ENCODE data around the gene HHIPL1.
A peak's percentile ranks its signal among the peaks of the same experiment; 100 is the strongest.

Gene HHIPL1

GRCh38 chr14:99677231-99678140 is 32.6 kb downstream of the HHIPL1 start:
- DNase-seq: no peak

- no peak for DNase-seq
These were observed 33.3 kb downstream of the HHIPL1 start for GRCh38 chr14:99678198-99678597.

DNA sequence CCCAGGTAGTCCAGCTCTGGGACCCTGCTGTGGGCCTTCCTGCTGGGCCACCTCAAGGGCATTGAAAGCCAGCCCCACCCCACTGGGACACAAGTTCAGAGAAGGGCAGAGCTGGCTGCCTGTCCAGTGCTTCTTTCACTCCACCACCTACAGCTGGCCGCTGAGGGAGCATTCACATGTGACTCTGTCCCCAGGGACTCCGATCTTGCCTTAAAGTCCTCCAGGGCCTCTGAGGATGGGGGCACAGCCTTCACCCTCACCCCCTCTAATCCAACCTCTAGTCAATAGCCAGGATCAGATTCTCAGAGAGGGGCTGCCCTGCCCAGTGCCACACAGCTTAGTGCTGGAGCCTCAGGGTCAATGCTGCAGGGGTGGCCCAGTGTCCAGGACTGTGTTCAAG is 34.2 kb downstream of the HHIPL1 start:
- DNase-seq: no peak

DNA sequence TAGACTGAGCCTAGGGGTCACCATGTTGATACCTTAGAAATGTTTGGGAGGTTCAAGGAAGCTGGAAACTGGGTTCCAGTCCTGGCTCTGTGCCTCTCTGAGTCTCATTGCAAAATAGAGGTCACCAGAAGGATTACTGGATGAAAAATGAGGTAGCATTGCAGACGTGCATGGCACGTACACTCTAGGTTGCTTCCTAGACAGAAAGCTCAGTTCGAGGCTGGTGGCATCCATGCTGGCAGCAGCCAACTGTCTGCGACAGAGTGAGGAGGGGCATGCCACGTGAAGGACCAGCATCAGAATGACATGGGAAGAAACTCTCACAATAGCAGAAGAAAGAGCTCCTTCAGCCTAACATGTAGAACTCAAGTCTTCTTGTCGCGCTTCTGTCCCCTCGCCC is 34.6 kb downstream of the HHIPL1 start:
- no peak for DNase-seq

DNA sequence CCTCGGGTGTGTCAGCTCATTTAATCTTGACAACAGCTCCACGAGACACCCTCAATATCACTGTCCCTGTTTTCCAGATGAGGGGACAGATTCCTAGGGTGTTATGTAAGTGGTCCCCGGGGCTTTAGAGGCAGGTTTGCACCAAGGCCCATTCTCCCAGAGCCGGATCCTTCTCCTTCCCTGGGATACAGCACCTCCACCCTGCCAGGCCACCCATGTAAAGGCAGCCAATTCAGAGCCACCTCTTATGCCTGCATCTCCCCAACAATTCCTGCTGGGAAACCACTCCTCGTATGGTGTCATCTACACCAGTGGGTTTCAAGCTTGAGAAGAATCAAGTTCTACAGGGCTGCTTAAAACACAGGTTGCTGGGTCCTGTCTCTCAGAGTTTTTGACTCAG is 35.1 kb downstream of the HHIPL1 start:
- DNase-seq: no peak

DNA sequence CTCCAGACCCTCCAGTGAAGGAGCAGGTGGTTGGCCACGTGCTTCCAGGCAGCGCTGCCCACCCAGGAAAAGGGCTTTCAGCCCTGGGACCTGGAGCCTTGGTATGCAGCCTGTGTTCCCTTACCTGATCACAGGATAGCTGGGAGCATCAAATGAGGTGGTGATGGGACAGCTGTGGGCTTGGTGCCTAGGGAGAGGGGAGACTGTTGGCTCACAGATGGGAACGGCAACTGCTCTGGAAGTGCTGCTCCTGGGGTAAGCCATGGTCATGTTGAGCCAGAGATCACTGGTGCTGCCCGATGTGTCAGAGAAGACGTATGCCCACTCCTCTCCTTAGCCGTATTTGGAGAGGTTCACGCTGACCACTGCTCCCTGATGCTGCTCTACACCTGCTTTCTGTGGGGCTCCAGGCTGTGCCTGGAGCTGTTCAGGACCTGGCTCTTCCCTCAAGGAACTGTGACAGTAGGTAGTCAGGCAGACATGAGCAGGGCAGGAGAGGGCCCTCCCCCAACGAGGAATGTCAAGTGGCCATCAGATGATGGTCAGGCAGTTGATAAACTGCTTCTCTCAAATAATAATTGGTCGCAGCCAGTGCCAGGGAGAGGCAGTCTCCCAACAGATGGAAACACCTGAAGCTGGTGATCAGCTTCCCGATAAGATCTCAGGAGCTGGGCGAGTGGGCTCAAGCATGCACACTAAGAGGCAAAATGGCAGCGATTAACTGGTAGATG is 36.3 kb downstream of the HHIPL1 start:
- no peak for DNase-seq

GRCh38 chr14:99681832-99682148 is 36.9 kb downstream of the HHIPL1 start:
- no peak for DNase-seq

- peak; percentile 66 for DNase-seq
These were observed 38.1 kb downstream of the HHIPL1 start for GRCh38 chr14:99682809-99683618.

GRCh38 chr14:99683619-99684409 is 38.9 kb downstream of the HHIPL1 start, which contains the start of gene CYP46A1:
Gene CYP46A1, plus strand, starts transcription at chr14:99684298. Its CDS starts 120 bp downstream, at chr14:99684418.
- DNase-seq: peak; percentile 99

GRCh38 chr14:99684410-99684934 is 39.5 kb downstream of the HHIPL1 start:
- no peak for DNase-seq

- DNase-seq: no peak
These were observed 40.2 kb downstream of the HHIPL1 start for GRCh38 chr14:99685151-99685591.

- DNase-seq: no peak
These were observed 40.7 kb downstream of the HHIPL1 start for GRCh38 chr14:99685596-99685995.

- DNase-seq: no peak
These were observed 41.8 kb downstream of the HHIPL1 start for GRCh38 chr14:99686557-99687283.

DNA sequence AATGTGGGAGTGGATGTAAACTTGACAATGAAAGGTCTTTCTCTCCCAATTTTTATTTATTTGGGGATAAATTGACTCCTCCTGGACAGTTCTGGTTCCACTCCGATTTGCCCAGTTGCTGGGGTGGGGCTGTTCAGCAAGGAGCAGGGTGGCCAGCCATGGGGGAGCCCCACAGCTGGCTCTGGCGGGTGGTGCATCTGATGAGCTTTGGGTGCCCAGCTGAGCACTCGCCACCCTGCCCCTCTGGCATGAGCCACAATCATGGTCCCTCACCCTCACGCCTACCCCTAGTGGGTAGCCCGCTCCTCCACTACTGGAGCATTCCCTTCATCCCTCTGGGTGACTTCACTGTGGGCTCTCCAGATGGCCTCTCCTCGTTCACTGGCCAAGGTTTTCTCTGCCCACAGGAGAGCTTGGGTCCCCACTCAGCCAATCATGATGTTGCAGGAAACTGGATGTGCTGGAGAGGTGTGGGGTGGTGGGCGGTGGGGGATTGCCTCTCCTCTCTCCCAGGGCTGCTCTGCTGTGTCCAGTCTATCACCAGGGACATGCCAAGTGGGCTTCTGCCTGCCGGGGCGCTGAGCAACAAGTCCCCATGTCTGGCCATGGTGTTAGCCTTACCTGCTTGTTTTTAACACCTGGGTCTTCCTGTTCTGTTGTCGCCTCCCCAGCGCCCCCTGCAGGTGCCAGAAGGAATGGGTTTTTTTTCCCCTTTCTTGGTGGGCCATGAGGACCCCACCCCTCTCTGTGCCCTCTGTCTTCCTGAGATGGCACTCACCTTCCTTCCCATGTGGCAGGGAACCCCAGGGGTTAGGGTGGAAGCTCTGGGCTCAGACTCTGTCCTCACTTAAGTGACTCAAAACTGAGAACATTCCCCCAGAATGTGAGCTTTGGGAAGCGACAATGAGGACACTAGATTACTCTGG is 42.6 kb downstream of the HHIPL1 start:
- no peak for DNase-seq

DNA sequence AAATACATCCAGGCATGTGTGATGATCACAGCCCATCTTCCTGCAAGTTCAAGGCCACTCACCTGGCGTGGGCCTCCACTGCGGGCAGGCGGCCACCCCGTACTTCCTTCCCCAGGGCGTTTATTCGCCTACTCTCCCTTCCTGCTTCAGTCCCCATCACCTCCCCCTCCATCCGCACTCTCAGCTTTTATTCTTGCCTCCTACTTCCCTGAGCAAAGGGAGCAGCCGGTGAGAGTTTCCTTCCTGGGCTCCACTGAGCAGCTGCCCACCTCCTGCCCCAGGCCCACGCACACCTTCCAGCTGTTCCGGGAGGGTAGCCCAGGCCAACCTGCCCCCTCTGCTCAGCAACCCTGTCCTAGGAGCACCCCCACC is 43.3 kb downstream of the HHIPL1 start:
- DNase-seq: no peak

DNA sequence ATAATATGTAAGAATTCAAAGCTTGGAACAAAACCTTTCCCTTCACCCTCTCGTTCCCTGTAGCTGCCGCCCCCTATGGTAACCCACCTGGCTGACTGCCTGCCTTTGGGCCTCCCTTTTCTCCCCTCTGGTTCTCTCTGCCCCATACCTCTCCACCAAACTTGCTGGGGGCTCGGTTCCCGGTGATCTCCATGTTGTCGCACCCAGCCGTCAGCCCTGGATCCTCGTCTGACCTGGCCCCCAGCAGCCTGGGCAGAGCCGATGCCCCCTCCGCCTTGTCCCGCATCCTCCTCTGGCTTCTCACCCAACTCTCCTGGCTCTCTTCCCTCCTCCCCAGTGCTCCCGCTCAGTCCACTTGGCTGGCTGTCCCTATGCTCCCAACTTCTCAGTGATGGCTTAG is 43.7 kb downstream of the HHIPL1 start:
- no peak for DNase-seq

GRCh38 chr14:99689266-99690236 is 44.6 kb downstream of the HHIPL1 start:
- DNase-seq: no peak

- no peak for DNase-seq
These were observed 45.7 kb downstream of the HHIPL1 start for GRCh38 chr14:99690636-99691035.
